Measurements from ENCODE around the gene NMRAL1.

Gene NMRAL1

DNA sequence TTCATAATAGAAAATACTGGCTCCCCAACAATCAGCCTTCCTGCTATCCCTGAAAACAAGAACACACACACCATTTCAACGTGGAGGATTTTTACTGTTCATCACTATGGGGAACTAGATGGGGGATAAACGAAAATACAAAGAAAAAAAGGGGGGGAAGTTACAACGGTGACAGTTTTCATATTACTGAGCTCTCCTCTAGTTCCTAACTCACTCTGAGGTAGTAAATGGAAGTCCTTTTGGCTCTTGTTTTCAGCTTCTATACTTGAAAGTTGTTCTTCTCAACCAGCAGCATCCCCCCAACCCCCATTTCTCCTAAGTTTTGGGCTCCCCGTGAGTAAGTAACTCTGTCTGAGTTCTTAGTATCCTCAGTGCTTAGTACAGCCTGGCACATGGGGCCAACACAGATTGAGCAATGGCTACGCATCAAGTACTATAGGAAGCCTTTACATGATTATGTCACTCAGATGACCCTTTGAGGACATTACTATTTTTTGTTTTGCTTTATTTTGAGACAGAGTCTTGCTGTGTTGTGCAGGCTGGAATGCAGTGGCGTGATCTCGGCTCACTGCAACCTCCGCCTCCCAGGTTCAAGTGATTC, 53.8 kb downstream of the NMRAL1 start:
- no peak for DNase-seq (ENCODE audit: low read depth)
- H3K4me3 ChIP-seq (ENCODE audit: control insufficient read depth, low read depth, low read length) = no peak overlapping the region
- TF ChIP-seq, protein P1, sequence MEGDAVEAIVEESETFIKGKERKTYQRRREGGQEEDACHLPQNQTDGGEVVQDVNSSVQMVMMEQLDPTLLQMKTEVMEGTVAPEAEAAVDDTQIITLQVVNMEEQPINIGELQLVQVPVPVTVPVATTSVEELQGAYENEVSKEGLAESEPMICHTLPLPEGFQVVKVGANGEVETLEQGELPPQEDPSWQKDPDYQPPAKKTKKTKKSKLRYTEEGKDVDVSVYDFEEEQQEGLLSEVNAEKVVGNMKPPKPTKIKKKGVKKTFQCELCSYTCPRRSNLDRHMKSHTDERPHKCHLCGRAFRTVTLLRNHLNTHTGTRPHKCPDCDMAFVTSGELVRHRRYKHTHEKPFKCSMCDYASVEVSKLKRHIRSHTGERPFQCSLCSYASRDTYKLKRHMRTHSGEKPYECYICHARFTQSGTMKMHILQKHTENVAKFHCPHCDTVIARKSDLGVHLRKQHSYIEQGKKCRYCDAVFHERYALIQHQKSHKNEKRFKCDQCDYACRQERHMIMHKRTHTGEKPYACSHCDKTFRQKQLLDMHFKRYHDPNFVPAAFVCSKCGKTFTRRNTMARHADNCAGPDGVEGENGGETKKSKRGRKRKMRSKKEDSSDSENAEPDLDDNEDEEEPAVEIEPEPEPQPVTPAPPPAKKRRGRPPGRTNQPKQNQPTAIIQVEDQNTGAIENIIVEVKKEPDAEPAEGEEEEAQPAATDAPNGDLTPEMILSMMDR (IDR thresholded peaks at IDR 0.05; ENCODE audit: control insufficient read depth, insufficient read depth, low read depth, low read length, missing control alignments) = no peak

DNA sequence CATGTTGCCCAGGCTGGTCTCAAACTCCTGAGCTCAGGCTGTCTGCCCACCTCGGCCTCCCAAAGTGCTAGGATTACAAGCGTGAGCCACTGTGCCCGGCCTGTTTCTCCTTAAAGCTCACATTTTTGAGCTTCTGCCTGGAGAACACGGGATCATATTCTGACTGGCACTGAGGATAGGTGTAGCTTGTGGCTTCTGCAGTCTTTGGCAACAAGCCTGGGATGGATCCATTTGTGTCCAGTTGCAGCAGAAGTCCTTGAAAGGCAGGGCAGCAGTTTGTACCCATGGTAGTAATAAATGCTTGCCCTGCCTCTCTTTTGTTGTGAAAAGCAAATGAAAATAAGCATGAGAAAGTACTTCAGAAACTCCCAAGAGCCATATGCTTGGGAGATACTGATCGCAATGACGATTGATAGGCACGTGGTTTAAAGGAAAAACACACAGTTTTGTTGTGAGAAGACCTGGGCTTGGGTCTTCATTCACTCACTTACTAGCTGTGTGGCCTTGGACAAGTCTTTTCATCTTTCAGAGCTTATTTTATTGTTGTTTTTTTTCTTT, 54.9 kb downstream of the NMRAL1 start:
- TF ChIP-seq, protein P1 (IDR thresholded peaks at IDR 0.05; ENCODE audit: control insufficient read depth, insufficient read depth, low read depth, low read length, missing control alignments) = no peak
- no peak for DNase-seq (ENCODE audit: low read depth)
- no peak overlapping the region for H3K4me3 ChIP-seq (ENCODE audit: control insufficient read depth, low read depth, low read length)

DNA sequence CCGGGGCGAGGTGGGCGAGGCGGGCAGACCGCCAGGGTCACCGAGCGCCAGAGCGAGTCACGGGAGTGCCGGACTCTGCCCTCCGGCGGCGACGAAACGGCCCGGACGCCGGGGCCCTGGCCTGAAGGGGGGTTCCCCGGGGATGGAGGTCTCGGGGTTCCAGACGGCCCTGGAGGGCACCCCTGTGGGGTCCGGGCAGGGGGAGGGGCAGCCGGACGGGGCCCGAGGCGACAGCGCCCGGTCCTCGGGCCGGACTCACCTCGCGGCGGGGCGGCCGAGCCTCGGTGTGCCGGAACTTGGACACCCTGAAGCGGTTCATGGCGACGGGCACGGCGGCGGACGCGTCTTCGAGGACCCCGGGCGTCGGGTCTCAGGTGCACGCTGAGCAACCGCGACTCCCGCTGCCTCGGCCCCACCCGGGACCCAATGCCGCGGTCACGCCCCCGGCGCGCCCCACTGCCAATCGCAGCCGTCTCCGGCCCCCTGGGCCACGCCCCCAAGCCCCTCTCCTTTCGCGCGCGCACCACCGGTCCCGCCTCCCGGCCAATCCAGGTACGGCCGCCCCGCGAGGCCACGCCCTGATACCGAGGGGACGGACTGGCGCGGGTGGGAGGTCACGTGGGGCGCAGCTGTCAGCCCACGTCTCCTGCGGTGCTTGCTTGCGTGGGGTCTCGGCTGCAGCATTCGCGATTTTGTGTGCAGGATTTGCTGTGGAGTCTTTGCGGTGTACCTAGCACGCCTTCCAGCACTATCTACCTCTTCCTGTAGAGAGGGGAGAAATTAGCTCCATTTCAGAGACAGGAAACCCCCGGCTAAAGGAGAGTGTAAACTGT, 58.0 kb downstream of the NMRAL1 start, which contains the start of gene CORO7:
TSS of gene CORO7 (minus strand) at position 397 of the 833 bp plus-strand sequence. CDS start at position 319, 78 bp downstream.
- TF ChIP-seq, protein P1 (IDR thresholded peaks at IDR 0.05; ENCODE audit: control insufficient read depth, insufficient read depth, low read depth, low read length, missing control alignments) = no peak

DNA sequence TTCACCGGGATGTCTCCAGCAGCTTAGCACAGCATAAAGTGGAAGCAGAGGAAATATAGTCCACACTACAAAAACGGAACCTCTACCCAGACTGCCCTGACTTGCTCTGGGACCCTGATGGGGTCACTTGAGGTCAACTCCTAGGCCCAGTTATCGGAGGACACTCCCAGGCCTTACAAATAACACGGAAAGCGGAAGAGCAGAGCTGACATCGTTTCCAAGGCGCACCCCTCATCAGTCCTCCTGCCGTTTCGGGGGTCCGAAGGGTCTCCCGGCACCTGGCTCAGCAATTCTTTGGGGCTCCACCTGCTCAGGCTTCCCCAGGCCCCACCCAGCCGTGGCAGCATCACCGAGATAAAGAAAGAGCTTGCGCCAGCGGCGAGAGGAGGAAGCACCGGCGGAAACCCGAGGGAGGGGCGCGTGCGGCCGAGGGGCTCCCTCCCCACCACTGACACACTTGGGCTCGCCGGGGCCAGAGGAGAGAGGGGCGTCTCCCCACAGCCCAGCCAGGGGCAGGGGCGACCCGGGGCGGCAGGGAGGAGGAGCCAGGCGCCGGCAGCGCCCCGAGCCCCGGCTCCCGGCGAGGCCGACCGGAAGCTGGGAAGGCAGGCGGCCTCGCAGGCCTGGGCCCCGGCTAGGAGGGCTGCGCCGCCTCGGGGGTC, 58.8 kb downstream of the NMRAL1 start:
- TF ChIP-seq, protein P1 (IDR thresholded peaks at IDR 0.05; ENCODE audit: control insufficient read depth, insufficient read depth, low read depth, low read length, missing control alignments) = no peak
- no peak for DNase-seq (ENCODE audit: low read depth)
- H3K4me3 ChIP-seq (ENCODE audit: control insufficient read depth, low read depth, low read length) = peak overlapping the region; percentile 54

More for the DNA sequence above, 58.0 kb downstream of the NMRAL1 start, which contains the start of gene CORO7:
- no peak for DNase-seq (ENCODE audit: low read depth)
- H3K4me3 ChIP-seq (ENCODE audit: control insufficient read depth, low read depth, low read length) = peak within 1 kb of the TSS; percentile 54

DNA sequence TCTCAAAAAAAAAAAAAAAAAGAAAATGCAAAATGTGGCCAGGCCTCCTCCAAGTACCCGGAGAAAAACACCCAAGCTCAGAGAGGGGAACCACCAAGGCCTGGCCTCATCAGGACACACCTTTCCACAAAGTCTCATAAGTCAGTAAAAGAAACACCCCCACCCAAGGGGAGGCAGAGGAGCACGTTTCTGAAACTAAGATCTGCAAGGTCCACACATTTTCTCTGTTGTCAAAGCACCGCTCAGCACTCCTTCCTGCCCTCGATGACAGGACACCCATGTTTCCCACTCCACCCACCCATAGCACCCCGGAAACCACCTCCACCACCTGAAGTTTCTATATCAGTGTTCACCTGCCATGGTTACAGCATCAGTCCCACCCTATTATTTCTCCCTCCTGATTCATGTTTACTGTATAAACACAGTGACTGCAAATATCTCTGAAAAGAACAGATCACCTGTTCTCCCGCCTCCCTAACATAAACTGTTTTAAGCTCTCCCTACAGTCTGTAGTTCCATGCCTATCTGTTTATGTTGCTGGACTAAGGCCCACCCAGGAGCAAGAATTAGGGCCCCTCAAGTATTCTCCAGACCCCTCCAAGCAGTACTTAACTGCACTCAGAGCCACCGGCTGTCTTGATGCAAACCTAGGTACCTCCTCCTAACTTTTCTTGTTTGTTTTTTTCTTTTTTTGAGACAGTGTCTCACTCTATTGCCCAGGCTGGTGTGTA, 60.1 kb downstream of the NMRAL1 start:
- no peak for DNase-seq (ENCODE audit: low read depth)
- H3K4me3 ChIP-seq (ENCODE audit: control insufficient read depth, low read depth, low read length) = no peak overlapping the region
- TF ChIP-seq, protein P1 (IDR thresholded peaks at IDR 0.05; ENCODE audit: control insufficient read depth, insufficient read depth, low read depth, low read length, missing control alignments) = no peak

DNA sequence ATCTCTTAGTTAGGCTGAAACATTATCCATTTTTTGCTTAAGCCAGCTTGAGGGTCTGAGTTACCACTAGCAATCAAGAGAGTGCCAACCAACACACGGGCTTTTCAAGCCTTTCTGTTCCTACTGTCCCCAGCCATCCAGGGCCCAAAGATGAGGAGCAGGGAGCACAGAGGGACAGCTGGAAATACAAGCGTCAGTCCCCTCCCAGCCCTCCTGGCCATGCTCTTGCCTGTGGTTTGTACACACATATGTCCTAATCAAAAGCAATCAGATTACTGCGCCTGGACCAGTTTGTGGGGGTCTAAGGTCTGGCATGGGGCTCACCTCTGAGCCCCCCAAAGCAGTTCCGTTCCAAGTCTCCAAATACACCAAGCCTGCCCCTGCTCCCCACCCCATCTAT, 61.6 kb downstream of the NMRAL1 start:
- no peak for DNase-seq (ENCODE audit: low read depth)
- H3K4me3 ChIP-seq (ENCODE audit: control insufficient read depth, low read depth, low read length) = no peak overlapping the region
- TF ChIP-seq, protein P1 (IDR thresholded peaks at IDR 0.05; ENCODE audit: control insufficient read depth, insufficient read depth, low read depth, low read length, missing control alignments) = no peak

All from AG09309 (cell line).